Activated CD4-positive, alpha-beta T cell treated with anti-CD3 and anti-CD28 coated beads for 36 hours (primary cell): ENCODE results near the gene FSTL5. TPM values are rescaled to one million over a fixed set of nuclear protein-coding genes. Genes with fewer than 3 reads are reported as not detected.

Experiments used
- ATAC-seq: fragments of 200-7000 bp; cut with Tn5 transposase; one replicate; pipeline ENCODE4 v1.10.0; 2021; ENCODE audit warnings: mild to moderate bottlenecking, moderate library complexity
- CTCF ChIA-PET: fragments of 350-600 bp; sonication (Branson Sonifier 250); formaldehyde crosslinking; loops from one replicate; lab custom pipeline; 2021; ENCODE audit warnings: antibody characterized with exemption; lab: Charles Lee
- POLR2A ChIA-PET: fragments of 350-600 bp; sonication (Branson Sonifier 250); formaldehyde crosslinking; loops from one replicate; lab custom pipeline; 2021; ENCODE audit warnings: antibody characterized with exemption, inconsistent platforms; lab: Charles Lee
- DNase-seq: peaks from one replicate; pipeline ENCODE4 v3.0.0-alpha.2; 2020
- H3K27ac Mint-ChIP-seq: one replicate; pipeline ENCODE4 v1.8.0; 2021; ENCODE audit warnings: mixed read lengths
- H3K27me3 Mint-ChIP-seq: one replicate; pipeline ENCODE4 v1.8.0; 2021; ENCODE audit warnings: mixed read lengths
- H3K36me3 Mint-ChIP-seq: one replicate; pipeline ENCODE4 v1.8.0; 2021; ENCODE audit warnings: low read depth, mixed read lengths
- H3K4me1 Mint-ChIP-seq: one replicate; pipeline ENCODE4 v1.8.0; 2021; ENCODE audit warnings: mixed read lengths
- H3K4me3 Mint-ChIP-seq: one replicate; pipeline ENCODE4 v1.8.0; 2021; ENCODE audit warnings: mild to moderate bottlenecking, moderate library complexity, mixed read lengths
- H3K9me3 Mint-ChIP-seq: one replicate; pipeline ENCODE4 v1.8.0; 2021; ENCODE audit warnings: low read depth, mixed read lengths
- intact Hi-C, 2 experiments: fragments of 100-400 bp; cut with DNase I in 1 of 2; cut with micrococcal nuclease in 1 of 2; formaldehyde crosslinking; loops; one replicate each; pipeline versions ENCODE4 v1.14.2 to v1.15.1; 2022 to 2024; cut with DNase I, micrococcal nuclease
- total RNA-seq, 2 experiments: library from RNA; stranded (reverse); gene quantifications; one replicate each; pipeline ENCODE4 v1.2.3, GENCODE V29; 2021

FSTL5 gene
- total RNA-seq, 2 experiments from 2014 or later: not detected

DNA sequence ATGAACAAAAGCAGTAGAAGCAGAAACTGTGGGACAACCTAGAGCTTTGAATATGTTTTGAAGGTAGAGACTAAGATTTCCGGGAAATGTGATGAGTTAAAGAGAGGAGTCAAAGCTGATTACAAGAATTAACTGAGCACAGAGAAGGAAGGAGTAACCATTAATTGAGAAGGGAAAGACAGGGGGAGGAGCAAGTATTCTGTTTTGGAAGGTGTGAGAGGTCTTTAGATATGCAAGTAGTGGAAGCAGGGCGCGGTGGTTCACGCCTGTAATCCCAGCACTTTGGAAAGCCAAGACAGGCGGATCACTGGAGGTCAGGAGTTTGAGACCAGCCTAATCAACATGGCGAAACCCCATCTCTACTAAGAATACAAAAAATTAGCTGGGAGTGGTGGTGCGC is 171.5 kb downstream of the FSTL5 start:
- H3K27ac Mint-ChIP-seq: no peak overlapping the region
- ChIA-PET POLR2A (no interaction called here), CTCF (no interaction called here)
- H3K9me3 Mint-ChIP-seq: peaks cover 8% of the 10 kb centered on the region
- DNase-seq (no peak), ATAC-seq (no peak)
- intact Hi-C loops: no loop called here
- no peak overlapping the region for H3K4me3 Mint-ChIP-seq
- no peaks in the 10 kb centered on the region for H3K36me3 Mint-ChIP-seq
- no peaks in the 10 kb centered on the region for H3K27me3 Mint-ChIP-seq
- no peaks in the 10 kb centered on the region for H3K4me1 Mint-ChIP-seq

DNA sequence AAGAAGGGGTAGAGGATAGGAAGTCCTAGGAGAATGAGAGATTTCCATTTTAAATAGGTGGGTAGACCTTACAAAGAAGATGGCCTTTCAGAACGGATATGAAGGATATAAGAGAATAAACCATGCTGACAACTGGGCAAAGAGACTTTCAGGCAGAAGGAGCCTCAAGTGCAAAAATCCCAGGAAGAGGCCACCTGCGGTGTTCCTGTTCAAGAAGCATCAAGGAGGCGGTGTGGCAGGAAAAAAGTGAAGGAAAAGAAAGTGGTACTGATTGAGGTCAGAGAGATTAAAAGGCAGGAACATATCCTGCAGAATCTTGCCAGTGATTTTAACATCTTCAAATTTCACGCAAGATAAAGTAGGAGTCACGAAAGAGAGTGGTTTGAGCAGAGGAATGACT is 172.0 kb downstream of the FSTL5 start:
- intact Hi-C loops: no loop called here
- CTCF ChIA-PET: no interaction called here
- POLR2A ChIA-PET: no interaction called here
- Mint-ChIP-seq H3K9me3 (peaks cover 8% of the 10 kb centered on the region), H3K4me1 (no peaks in the 10 kb centered on the region), H3K27me3 (no peaks in the 10 kb centered on the region), H3K27ac (no peak overlapping the region), H3K36me3 (no peaks in the 10 kb centered on the region), H3K4me3 (no peak overlapping the region)
- ATAC-seq (no peak), DNase-seq (no peak)

DNA sequence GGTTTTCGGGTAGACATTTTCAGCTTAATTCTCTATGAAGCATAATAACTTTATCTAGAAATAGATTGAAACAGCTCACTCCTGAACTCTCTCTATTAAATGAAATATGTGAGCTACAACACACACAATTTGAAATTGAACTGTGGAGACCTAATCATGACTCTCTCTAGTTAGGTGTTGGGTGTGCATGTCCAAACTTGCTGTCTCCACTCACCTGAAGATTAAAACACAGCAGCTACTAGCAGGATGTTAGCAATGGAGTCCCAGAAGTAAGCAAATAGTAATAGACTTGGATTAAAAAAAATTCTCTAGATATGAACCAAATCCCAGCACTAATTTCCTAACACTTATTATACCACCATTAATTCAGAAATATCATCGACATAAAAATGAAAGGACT is 173.1 kb downstream of the FSTL5 start:
- no peaks in the 10 kb centered on the region for H3K36me3 Mint-ChIP-seq
- no peak overlapping the region for H3K4me3 Mint-ChIP-seq
- DNase-seq (no peak), ATAC-seq (no peak)
- H3K27me3 Mint-ChIP-seq: no peaks in the 10 kb centered on the region
- ChIA-PET CTCF (no interaction called here), POLR2A (no interaction called here)
- no peak overlapping the region for H3K27ac Mint-ChIP-seq
- intact Hi-C loops: no loop called here
- peaks cover 8% of the 10 kb centered on the region for H3K9me3 Mint-ChIP-seq
- no peaks in the 10 kb centered on the region for H3K4me1 Mint-ChIP-seq

GRCh38 chr4:161988946-161989345 is 174.9 kb downstream of the FSTL5 start:
- intact Hi-C loops: no loop called here
- H3K4me1 Mint-ChIP-seq: no peaks in the 10 kb centered on the region
- POLR2A ChIA-PET: no interaction called here
- DNase-seq (no peak), ATAC-seq (no peak)
- H3K27ac Mint-ChIP-seq: no peak overlapping the region
- CTCF ChIA-PET: no interaction called here
- H3K36me3 Mint-ChIP-seq: no peaks in the 10 kb centered on the region
- no peak overlapping the region for H3K4me3 Mint-ChIP-seq
- peaks cover 3% of the 10 kb centered on the region for H3K9me3 Mint-ChIP-seq
- H3K27me3 Mint-ChIP-seq: no peaks in the 10 kb centered on the region

GRCh38 chr4:161987611-161988010 is 176.2 kb downstream of the FSTL5 start:
- Mint-ChIP-seq H3K27ac (no peak overlapping the region), H3K9me3 (no peaks in the 10 kb centered on the region), H3K4me1 (no peaks in the 10 kb centered on the region), H3K27me3 (no peaks in the 10 kb centered on the region), H3K36me3 (no peaks in the 10 kb centered on the region), H3K4me3 (no peak overlapping the region)
- DNase-seq (no peak), ATAC-seq (no peak)
- ChIA-PET POLR2A (no interaction called here), CTCF (no interaction called here)
- intact Hi-C loops: no loop called here

GRCh38 chr4:161952382-161952781 is 211.4 kb downstream of the FSTL5 start:
- Mint-ChIP-seq H3K4me1 (no peaks in the 10 kb centered on the region), H3K27ac (no peak overlapping the region)
- no peak for DNase-seq

DNA sequence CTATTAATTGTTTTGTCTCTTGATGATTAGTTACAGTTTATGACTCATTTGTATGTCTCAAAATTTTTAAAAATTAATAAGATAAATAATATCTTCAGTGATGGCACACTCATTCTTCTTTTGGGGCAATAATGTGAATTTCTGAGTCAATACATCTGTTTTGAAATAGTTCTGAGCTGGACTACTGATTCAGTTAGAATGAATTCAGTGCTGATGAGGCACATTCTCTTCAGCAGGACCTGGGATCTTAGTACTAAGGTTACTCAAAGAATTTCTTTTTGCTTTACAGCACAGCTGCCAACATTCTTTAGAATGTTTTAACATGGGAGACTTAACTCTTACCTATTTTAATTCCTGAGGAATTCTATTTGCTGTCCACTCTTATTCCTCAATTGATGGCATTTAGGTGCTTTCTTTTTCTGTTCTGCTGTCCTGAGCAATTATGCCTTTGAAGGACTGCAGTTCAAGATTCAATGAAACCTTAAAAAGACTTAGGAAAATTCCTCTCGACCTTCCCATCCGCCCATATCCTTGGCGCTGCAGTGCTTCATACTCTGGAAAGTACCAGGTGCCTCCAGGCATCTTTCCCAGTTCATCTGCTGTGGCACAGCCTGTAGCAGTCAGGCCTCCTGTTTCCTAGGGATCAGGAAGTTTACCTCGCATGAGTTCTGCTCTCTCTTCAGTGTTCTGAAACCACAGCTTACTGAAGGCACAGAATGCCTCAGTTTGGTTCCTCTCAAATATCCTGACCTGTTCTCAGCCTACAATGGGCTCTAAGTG is 213.7 kb downstream of the FSTL5 start:
- no peak overlapping the region for H3K27ac Mint-ChIP-seq
- ATAC-seq (no peak), DNase-seq (no peak)
- no peaks in the 10 kb centered on the region for H3K36me3 Mint-ChIP-seq
- no peaks in the 10 kb centered on the region for H3K27me3 Mint-ChIP-seq
- no peak overlapping the region for H3K4me3 Mint-ChIP-seq
- ChIA-PET CTCF (no interaction called here), POLR2A (no interaction called here)
- intact Hi-C loops: no loop called here
- peaks cover 2% of the 10 kb centered on the region for H3K9me3 Mint-ChIP-seq
- no peaks in the 10 kb centered on the region for H3K4me1 Mint-ChIP-seq

More at GRCh38 chr4:161952382-161952781, 211.4 kb downstream of the FSTL5 start:
- Mint-ChIP-seq H3K4me3 (no peak overlapping the region), H3K9me3 (peaks cover 2% of the 10 kb centered on the region), H3K36me3 (no peaks in the 10 kb centered on the region), H3K27me3 (no peaks in the 10 kb centered on the region)
- ChIA-PET CTCF (no interaction called here), POLR2A (no interaction called here)
- intact Hi-C loops: no loop called here
- no peak for ATAC-seq

- no peak overlapping the region for H3K4me3 Mint-ChIP-seq
- DNase-seq (no peak), ATAC-seq (no peak)
- H3K27me3 Mint-ChIP-seq: no peaks in the 10 kb centered on the region
- H3K4me1 Mint-ChIP-seq: no peaks in the 10 kb centered on the region
- ChIA-PET POLR2A (no interaction called here), CTCF (no interaction called here)
- no peak overlapping the region for H3K27ac Mint-ChIP-seq
- H3K36me3 Mint-ChIP-seq: no peaks in the 10 kb centered on the region
- intact Hi-C loops: no loop called here
- peaks cover 2% of the 10 kb centered on the region for H3K9me3 Mint-ChIP-seq
Observed at GRCh38 chr4:161948026-161948770, 215.6 kb downstream of the FSTL5 start.

- no peak for ATAC-seq
- intact Hi-C loops: no loop called here
- ChIA-PET POLR2A (no interaction called here), CTCF (no interaction called here)
- no peak for DNase-seq
- Mint-ChIP-seq H3K27me3 (no peaks in the 10 kb centered on the region), H3K9me3 (peaks cover 3% of the 10 kb centered on the region), H3K4me1 (no peaks in the 10 kb centered on the region), H3K36me3 (no peaks in the 10 kb centered on the region), H3K27ac (no peak overlapping the region), H3K4me3 (no peak overlapping the region)
Observed at GRCh38 chr4:161937596-161937995, 226.2 kb downstream of the FSTL5 start.

DNA sequence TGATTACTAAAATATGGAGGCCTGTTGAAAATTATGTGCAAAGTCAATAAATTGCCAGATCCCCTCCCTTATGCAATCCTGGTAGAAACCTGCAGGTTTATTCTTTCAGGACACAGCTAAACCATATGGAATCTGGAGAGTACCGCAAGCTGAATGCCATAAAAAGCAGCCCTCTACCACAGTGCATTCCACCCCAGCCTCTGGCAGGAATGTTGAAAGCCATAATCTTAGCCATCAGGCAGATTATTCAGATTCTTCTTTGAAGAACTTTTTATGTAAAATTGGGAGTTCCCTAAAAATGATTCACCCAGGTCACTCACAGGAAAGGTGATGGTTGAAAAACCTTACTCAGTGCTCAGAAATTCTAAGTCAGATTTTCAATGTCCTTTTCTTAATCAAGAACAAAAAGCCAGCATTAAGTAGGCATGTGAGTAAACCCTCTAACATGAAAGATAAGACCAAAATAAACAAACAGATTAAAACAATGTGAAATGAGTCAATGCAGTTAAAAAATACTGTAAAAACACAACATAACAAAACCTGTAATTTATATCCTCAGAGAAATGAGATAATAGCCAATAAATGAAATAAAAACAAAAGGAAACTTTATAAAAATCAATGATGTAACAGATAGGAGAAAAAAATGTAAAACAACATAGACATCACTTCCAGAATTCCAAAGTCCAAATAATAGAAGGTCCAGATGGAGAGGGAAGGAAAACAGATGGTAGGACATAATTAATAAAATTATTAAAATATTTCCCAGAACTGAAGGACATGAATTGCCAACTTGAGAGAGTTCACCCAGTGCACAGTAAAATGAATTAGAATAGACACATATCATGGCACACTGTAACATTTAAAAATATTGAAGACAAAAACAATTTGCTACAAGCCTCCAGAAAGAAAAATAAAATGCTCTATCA is 226.9 kb downstream of the FSTL5 start:
- POLR2A ChIA-PET: no interaction called here
- H3K36me3 Mint-ChIP-seq: no peaks in the 10 kb centered on the region
- no peak for DNase-seq
- CTCF ChIA-PET: no interaction called here
- H3K4me1 Mint-ChIP-seq: no peaks in the 10 kb centered on the region
- H3K4me3 Mint-ChIP-seq: no peak overlapping the region
- peaks cover 2% of the 10 kb centered on the region for H3K9me3 Mint-ChIP-seq
- intact Hi-C loops: no loop called here
- no peak for ATAC-seq
- no peak overlapping the region for H3K27ac Mint-ChIP-seq
- no peaks in the 10 kb centered on the region for H3K27me3 Mint-ChIP-seq

- ATAC-seq (no peak), DNase-seq (no peak)
- H3K27me3 Mint-ChIP-seq: no peaks in the 10 kb centered on the region
- no peaks in the 10 kb centered on the region for H3K9me3 Mint-ChIP-seq
- no peaks in the 10 kb centered on the region for H3K4me1 Mint-ChIP-seq
- ChIA-PET POLR2A (no interaction called here), CTCF (interaction anchor here (1.9 kb wide), 1 partner anchor 8 kb away, joined by 5 read pairs; no protein-coding TSS in a partner anchor)
- intact Hi-C loops: no loop called here
- H3K36me3 Mint-ChIP-seq: no peaks in the 10 kb centered on the region
- H3K27ac Mint-ChIP-seq: no peak overlapping the region
- no peak overlapping the region for H3K4me3 Mint-ChIP-seq
Observed at GRCh38 chr4:161931089-161931488, 232.7 kb downstream of the FSTL5 start.
